A549 (cell line): Measurements from ENCODE around the gene PTPRK. TPM values are rescaled to one million over a fixed set of nuclear protein-coding genes. Genes with fewer than 3 reads are reported as not detected.

Experiments used
- ATAC-seq, 2 experiments: fragments of 200-7000 bp in 1 of 2; fragments of >200 bp in 1 of 2; cut with Nextera tagmentation in 1 of 2; cut with Tn5 transposase in 1 of 2; 3 replicates each; pipeline versions ENCODE4 v1.8.0 to v1.9.1; 2018 to 2020; ENCODE audit warnings: mild to moderate bottlenecking in 1 of 2, moderate library complexity in 1 of 2
- CTCF ChIA-PET: fragments of 300-600 bp; sonication (Branson Sonifier 250); formaldehyde crosslinking; extraction: SDS; loops from one replicate; lab custom pipeline; 2021; ENCODE audit warnings: antibody characterized with exemption, inconsistent platforms; lab: Yijun Ruan, JAX
- POLR2A ChIA-PET: fragments of 350-600 bp; formaldehyde crosslinking; extraction: SDS; loops from one replicate; lab custom pipeline; 2021; ENCODE audit warnings: antibody characterized with exemption, inconsistent platforms; lab: Yijun Ruan, JAX
- DNase-seq, 2 experiments: peaks; one replicate each; pipeline versions ENCODE4 v3.0.0 to v3.0.0-alpha.2; 2011 to 2016; ENCODE audit warnings: low read depth in 1 of 2, low spot score in 1 of 2
- FAIRE-seq: peaks from 2 replicates; lab custom pipeline; 2011; peaks lifted over from hg19 to GRCh38; lab: Jason Lieb, UNC
- H3K27ac ChIP-seq, 2 experiments: fragments of >200 bp; sonication (Bioruptor Twin); formaldehyde crosslinking; 3 replicates each; pipeline ENCODE4 v1.5.1; 2016 to 2017
- H3K4me1 ChIP-seq: fragments of >200 bp; sonication (Bioruptor Twin); formaldehyde crosslinking; 3 replicates; pipeline ENCODE4 v1.6.1; 2016
- H3K4me2 ChIP-seq: fragments of >200 bp; sonication (Bioruptor Twin); formaldehyde crosslinking; 3 replicates; pipeline ENCODE4 v1.6.1; 2016
- H3K4me3 ChIP-seq: fragments of >200 bp; sonication (Bioruptor Twin); formaldehyde crosslinking; 3 replicates; pipeline ENCODE4 v1.5.1; 2016
- H3K9me3 ChIP-seq: fragments of >200 bp; sonication (Bioruptor Twin); formaldehyde crosslinking; 3 replicates; pipeline ENCODE4 v1.6.1; 2016
- CBX8 ChIP-seq: fragments of 200-600 bp; sonication (generic); IDR thresholded peaks from 2 replicates; pipeline ENCODE4 v1.6.1; 2016
- CEBPB ChIP-seq, 2 experiments: fragments of >200 bp in 1 of 2; sonication (Bioruptor Twin) in 1 of 2; formaldehyde crosslinking in 1 of 2; IDR thresholded peaks; 2 replicates each; pipeline ENCODE4 v1.6.1; 2012 to 2016
- CHD4 ChIP-seq: fragments of 200-600 bp; sonication (generic); IDR thresholded peaks from 2 replicates; pipeline ENCODE4 v1.6.1; 2016; ENCODE audit warnings: antibody characterized with exemption, mild to moderate bottlenecking, borderline replicate concordance
- EHF ChIP-seq: fragments of 250-450 bp; sonication (Bioruptor Pico); IDR thresholded peaks from 2 replicates; pipeline ENCODE4 v1.5.0; 2020; ENCODE audit warnings: mild to moderate bottlenecking
- EHMT2 ChIP-seq: fragments of 200-600 bp; sonication (generic); IDR thresholded peaks from 2 replicates; pipeline ENCODE4 v1.6.1; 2016; ENCODE audit warnings: antibody characterized with exemption, low read depth, mild to moderate bottlenecking, moderate library complexity
- EP300 ChIP-seq, 2 experiments: fragments of >200 bp; sonication (Bioruptor Twin); formaldehyde crosslinking; IDR thresholded peaks; 2 replicates in 1 of 2; 3 replicates in 1 of 2; pipeline ENCODE4 v1.6.1; 2016 to 2017
- FOSL2 ChIP-seq, 2 experiments: fragments of 450-650 bp in 1 of 2; fragments of >200 bp in 1 of 2; sonication (Bioruptor Twin) in 1 of 2; formaldehyde crosslinking; IDR thresholded peaks; 2 replicates each; pipeline versions ENCODE4 v1.5.0 to v1.6.1; 2016 to 2020; ENCODE audit warnings: mild to moderate bottlenecking in 1 of 2, moderate library complexity in 1 of 2
- FOXS1 ChIP-seq: fragments of 250-450 bp; sonication (Bioruptor Pico); IDR thresholded peaks from 2 replicates; pipeline ENCODE4 v1.5.0; 2020; ENCODE audit warnings: mild to moderate bottlenecking, moderate library complexity
- GATA3 ChIP-seq: IDR thresholded peaks from 2 replicates; pipeline ENCODE4 v1.6.1; 2012; ENCODE audit warnings: borderline replicate concordance
- HDAC2 ChIP-seq: fragments of 200-600 bp; sonication (generic); IDR thresholded peaks from 2 replicates; pipeline ENCODE4 v1.6.1; 2016
- HES2 ChIP-seq: fragments of >200 bp; sonication (Bioruptor Twin); formaldehyde crosslinking; IDR thresholded peaks from 2 replicates; pipeline ENCODE4 v1.6.1; 2016
- HEYL ChIP-seq: fragments of 250-450 bp; sonication (Bioruptor Pico); IDR thresholded peaks from 2 replicates; pipeline ENCODE4 v1.8.0; 2021; ENCODE audit warnings: mild to moderate bottlenecking, moderate library complexity
- HOXB13 ChIP-seq: fragments of 250-450 bp; sonication (Bioruptor Pico); IDR thresholded peaks from 2 replicates; pipeline ENCODE4 v1.5.0; 2020; ENCODE audit warnings: low read depth, mild to moderate bottlenecking, moderate library complexity
- KDM1A ChIP-seq: fragments of 200-600 bp; sonication (generic); IDR thresholded peaks from 2 replicates; pipeline ENCODE4 v1.6.1; 2016; ENCODE audit warnings: low read depth, mild to moderate bottlenecking
- MYC ChIP-seq: IDR thresholded peaks from 2 replicates; pipeline ENCODE4 v1.6.1; 2012; ENCODE audit warnings: mild to moderate bottlenecking, inconsistent platforms, low read length, improper control_type of control experiment, borderline replicate concordance
- NPAS2 ChIP-seq: fragments of 250-450 bp; sonication (Bioruptor Pico); IDR thresholded peaks from 2 replicates; pipeline ENCODE4 v1.8.0; 2022; ENCODE audit warnings: mild to moderate bottlenecking, moderate library complexity, borderline replicate concordance
- PHF8 ChIP-seq: fragments of 200-600 bp; sonication (generic); IDR thresholded peaks from 2 replicates; pipeline ENCODE4 v1.6.1; 2016; ENCODE audit warnings: low read depth, mild to moderate bottlenecking, antibody characterized with exemption, moderate library complexity, borderline replicate concordance
- SMC3 ChIP-seq: fragments of >200 bp; sonication (Bioruptor Twin); formaldehyde crosslinking; IDR thresholded peaks from 3 replicates; pipeline ENCODE4 v1.6.1; 2018; ENCODE audit warnings: inconsistent platforms
- SREBF2 ChIP-seq: fragments of 450-650 bp; IDR thresholded peaks from 2 replicates; pipeline ENCODE4 v1.6.1; 2014; ENCODE audit warnings: mild to moderate bottlenecking, moderate library complexity
- TP53 ChIP-seq: fragments of 250-450 bp; sonication (Bioruptor Pico); IDR thresholded peaks from 2 replicates; pipeline ENCODE4 v1.5.0; 2021; ENCODE audit warnings: mild to moderate bottlenecking, moderate library complexity
- WGBS: methylation state at CpG from one replicate; pipeline ENCODE4 v1.1.6; 2017; ENCODE audit errors: missing lambda C conversion rate; 5-methylcytosine and 5-hydroxymethylcytosine counted together
- polyA plus RNA-seq, 4 experiments: library from polyadenylated mRNA; depleted of rRNA in 3 of 4; stranded (reverse); fragments of >200 nt; fragmentation: RNase III in 1 of 4; extraction: RNeasy Plus Mini Kit Qiagen cat#74134 plus additional on column Dnase treatment in 1 of 4; gene quantifications; 2 replicates in 3 of 4; 3 replicates in 1 of 4; pipeline ENCODE4 v1.2.3, GENCODE V29; 2011 to 2017
- TF ChIP-seq, protein P1 (sequence below): fragments of 200-600 bp; sonication (generic); IDR thresholded peaks from 2 replicates; pipeline ENCODE4 v1.6.1; 2016; ENCODE audit warnings: antibody characterized with exemption, mild to moderate bottlenecking, moderate library complexity

The PTPRK gene
- polyA plus RNA-seq, 2 of the 4 experiments (the other 2 are of a cell fraction) = 14.4 to 16.1 TPM

GRCh38 chr6:128005009-128005408, 515.4 kb downstream of the PTPRK start:
- Histone ChIP-seq H3K9me3 (no peaks in the 10 kb centered on the region), H3K4me2 (no peak overlapping the region), H3K4me3 (no peak overlapping the region), H3K4me1 (peaks cover 2% of the 10 kb centered on the region; the same call in 1 of the 3 replicates), H3K27ac (no peak overlapping the region)
- POLR2A ChIA-PET = no interaction called here
- 28% methylated on average over 5 of the region's 5 CpGs for WGBS
- DNase-seq (no peak), FAIRE-seq (no peak), ATAC-seq (no peak)
- TF ChIP-seq CEBPB (IDR thresholded peaks at IDR 0.05) (no peak), EP300 (IDR thresholded peaks at IDR 0.05) (no peak), MYC (no peak), HES2 (no peak), KDM1A (no peak), HDAC2 (no peak), HOXB13 (CRISPR knock-in tag) (no peak), CBX8 (no peak), SREBF2 (no peak), CHD4 (no peak), SMC3 (no peak), HEYL (CRISPR knock-in tag) (no peak)
- TF ChIP-seq, protein P1, sequence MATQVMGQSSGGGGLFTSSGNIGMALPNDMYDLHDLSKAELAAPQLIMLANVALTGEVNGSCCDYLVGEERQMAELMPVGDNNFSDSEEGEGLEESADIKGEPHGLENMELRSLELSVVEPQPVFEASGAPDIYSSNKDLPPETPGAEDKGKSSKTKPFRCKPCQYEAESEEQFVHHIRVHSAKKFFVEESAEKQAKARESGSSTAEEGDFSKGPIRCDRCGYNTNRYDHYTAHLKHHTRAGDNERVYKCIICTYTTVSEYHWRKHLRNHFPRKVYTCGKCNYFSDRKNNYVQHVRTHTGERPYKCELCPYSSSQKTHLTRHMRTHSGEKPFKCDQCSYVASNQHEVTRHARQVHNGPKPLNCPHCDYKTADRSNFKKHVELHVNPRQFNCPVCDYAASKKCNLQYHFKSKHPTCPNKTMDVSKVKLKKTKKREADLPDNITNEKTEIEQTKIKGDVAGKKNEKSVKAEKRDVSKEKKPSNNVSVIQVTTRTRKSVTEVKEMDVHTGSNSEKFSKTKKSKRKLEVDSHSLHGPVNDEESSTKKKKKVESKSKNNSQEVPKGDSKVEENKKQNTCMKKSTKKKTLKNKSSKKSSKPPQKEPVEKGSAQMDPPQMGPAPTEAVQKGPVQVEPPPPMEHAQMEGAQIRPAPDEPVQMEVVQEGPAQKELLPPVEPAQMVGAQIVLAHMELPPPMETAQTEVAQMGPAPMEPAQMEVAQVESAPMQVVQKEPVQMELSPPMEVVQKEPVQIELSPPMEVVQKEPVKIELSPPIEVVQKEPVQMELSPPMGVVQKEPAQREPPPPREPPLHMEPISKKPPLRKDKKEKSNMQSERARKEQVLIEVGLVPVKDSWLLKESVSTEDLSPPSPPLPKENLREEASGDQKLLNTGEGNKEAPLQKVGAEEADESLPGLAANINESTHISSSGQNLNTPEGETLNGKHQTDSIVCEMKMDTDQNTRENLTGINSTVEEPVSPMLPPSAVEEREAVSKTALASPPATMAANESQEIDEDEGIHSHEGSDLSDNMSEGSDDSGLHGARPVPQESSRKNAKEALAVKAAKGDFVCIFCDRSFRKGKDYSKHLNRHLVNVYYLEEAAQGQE = no peak
- CTCF ChIA-PET = no interaction called here

DNA sequence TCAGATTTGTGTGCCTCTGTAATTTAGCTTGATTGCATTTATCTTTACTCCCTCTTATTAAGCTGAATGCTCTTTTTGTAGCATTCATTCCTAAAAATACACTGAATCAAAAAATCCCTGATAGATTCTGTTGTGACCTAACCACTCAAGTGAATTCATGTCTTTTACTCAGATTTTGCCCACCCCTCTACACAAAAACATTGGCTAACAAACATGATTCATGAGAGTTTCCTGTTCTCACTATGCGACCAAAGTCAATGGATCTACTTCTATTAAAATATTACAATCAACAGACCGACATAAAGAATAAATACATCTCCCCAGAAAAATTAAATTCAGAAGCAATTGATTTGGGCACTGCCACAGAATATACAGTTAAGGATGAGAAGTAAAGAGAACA, 520.0 kb downstream of the PTPRK start:
- 90% methylated on average over 2 of the region's 2 CpGs for WGBS
- TF ChIP-seq FOXS1 (CRISPR knock-in tag) = no peak
- TF ChIP-seq NPAS2 (CRISPR knock-in tag) = no peak
- TF ChIP-seq GATA3 = no peak
- TF ChIP-seq TP53 = no peak
- Histone ChIP-seq H3K4me3 (no peak overlapping the region), H3K4me2 (no peak overlapping the region), H3K27ac (no peak overlapping the region), H3K9me3 (no peaks in the 10 kb centered on the region), H3K4me1 (peaks cover 2% of the 10 kb centered on the region; the same call in 1 of the 3 replicates)
- DNase-seq = no peak
- no peak for FAIRE-seq
- CTCF ChIA-PET = no interaction called here
- ATAC-seq = no peak
- POLR2A ChIA-PET = no interaction called here

DNA sequence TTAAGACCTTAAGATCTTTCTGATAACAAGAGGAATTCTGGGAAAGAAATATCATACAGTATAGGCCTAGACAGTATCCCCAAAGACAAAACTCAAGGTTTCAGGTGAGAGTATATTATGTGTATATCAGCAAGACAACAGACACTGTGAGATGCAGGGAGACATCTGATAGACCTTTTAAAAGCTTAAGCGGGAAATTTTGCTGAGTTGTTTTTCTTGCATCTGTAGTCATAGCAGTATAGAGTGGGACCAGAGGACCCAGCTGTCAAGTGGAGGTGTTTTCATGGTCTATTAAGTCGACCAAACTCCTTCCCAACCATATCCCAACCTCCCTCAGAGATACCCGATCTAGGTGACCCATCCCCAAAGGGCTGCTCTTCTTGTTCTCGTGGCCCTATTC, 521.4 kb downstream of the PTPRK start:
- CTCF ChIA-PET = no interaction called here
- FAIRE-seq = no peak
- TF ChIP-seq EHF (no peak), PHF8 (no peak), FOSL2 (IDR thresholded peaks at IDR 0.05) (no peak), FOSL2 (CRISPR knock-in tag; IDR thresholded peaks at IDR 0.05) (no peak), EHMT2 (no peak)
- TF ChIP-seq, all 56 proteins: peak for 0
- Histone ChIP-seq H3K4me3 (no peak overlapping the region), H3K4me2 (no peak overlapping the region), H3K4me1 (no peaks in the 10 kb centered on the region), H3K9me3 (no peaks in the 10 kb centered on the region), H3K27ac (no peak overlapping the region)
- WGBS = 78% methylated on average over 4 of the region's 4 CpGs
- POLR2A ChIA-PET = no interaction called here
- ATAC-seq (no peak), DNase-seq (no peak)
